Measurements from ENCODE around the gene DPYSL4.

The DPYSL4 gene

DNA sequence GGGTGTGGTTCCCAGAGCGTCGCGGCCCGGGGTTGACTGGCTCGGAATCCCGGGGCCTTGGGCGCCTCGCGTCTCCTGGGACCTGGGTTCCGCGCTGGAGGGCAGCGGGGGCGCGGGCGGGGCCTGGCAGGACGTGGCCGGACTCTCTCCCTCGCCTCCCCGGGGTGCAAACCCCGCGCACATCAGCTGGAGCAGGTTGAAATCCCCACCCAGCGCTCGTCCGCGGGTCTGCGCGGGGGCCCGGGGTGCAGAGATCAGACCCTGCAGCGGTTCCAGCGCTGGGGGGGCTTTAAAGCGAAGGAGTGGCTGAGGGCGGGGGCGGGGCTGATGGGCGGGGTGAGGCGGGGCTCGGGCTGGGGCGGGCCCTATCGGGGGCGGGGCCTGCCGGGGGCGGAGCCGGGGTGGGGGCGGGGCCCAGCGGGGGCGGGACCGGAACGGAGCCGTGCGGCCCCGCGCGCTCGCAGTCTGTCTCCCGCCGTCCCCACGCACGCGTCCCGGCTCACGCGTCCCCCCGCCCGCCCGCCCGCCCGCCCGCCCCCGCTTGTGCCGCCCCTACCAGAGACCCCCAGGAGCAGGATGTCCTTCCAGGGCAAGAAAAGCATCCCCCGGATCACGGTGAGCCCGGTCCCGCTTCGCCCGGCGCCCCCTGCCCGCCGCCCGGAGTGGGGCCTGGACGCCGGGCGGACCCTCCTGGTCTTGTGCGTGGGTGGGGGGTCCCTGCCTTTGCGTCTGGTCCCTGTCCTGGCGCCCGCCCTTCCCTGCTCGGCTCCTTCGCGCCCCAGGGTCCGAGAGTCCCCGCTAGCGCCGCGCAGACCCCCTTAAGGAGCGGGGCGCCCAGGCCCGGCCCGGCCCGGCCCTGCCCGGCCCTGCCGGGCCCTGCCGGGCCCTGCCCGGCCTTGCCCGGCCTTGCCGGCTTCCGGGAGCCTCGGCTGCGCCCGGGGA lies at the start of gene DPYSL4:
Gene DPYSL4, plus strand, starts transcription at position 461 of the 942 bp plus-strand sequence. Its CDS starts 116 bp downstream, at position 577.
- Histone ChIP-seq H3K9me3 (ENCODE audit: control insufficient read depth, insufficient read depth, low read length) (no peaks in the 10 kb centered on the region), H3K9ac (ENCODE audit: low read depth, low read length) (no peak within 1 kb of the TSS; the same call in 1 of the 2 replicates), H3K36me3 (ENCODE audit: control insufficient read depth, insufficient read depth, low read length) (0 out of 2 replicates have a peak, but pooled peaks cover 3% of the 10 kb centered on the region), H3K4me3 (ENCODE audit: low read depth, low read length) (peak within 1 kb of the TSS; percentile 68), H3K27ac (ENCODE audit: low read depth, low read length) (no peak within 1 kb of the TSS), H3K4me1 (ENCODE audit: control insufficient read depth, insufficient read depth, low read length) (no peaks in the 10 kb centered on the region), H3K27me3 (ENCODE audit: control insufficient read depth, insufficient read depth, low read length) (peaks cover 65% of the 10 kb centered on the region)

- no peaks in the 10 kb centered on the region for H3K36me3 ChIP-seq (ENCODE audit: control insufficient read depth, insufficient read depth, low read length)
- no peak overlapping the region for H3K4me3 ChIP-seq (ENCODE audit: low read depth, low read length)
- no peak overlapping the region for H3K27ac ChIP-seq (ENCODE audit: low read depth, low read length)
- no peaks in the 10 kb centered on the region for H3K9me3 ChIP-seq (ENCODE audit: control insufficient read depth, insufficient read depth, low read length)
- no peaks in the 10 kb centered on the region for H3K4me1 ChIP-seq (ENCODE audit: control insufficient read depth, insufficient read depth, low read length)
- H3K9ac ChIP-seq (ENCODE audit: low read depth, low read length) = no peak overlapping the region
- no peaks in the 10 kb centered on the region for H3K27me3 ChIP-seq (ENCODE audit: control insufficient read depth, insufficient read depth, low read length)
Measured at GRCh38 chr10:132137111-132138072, 49.4 kb upstream of the DPYSL4 start.

DNA sequence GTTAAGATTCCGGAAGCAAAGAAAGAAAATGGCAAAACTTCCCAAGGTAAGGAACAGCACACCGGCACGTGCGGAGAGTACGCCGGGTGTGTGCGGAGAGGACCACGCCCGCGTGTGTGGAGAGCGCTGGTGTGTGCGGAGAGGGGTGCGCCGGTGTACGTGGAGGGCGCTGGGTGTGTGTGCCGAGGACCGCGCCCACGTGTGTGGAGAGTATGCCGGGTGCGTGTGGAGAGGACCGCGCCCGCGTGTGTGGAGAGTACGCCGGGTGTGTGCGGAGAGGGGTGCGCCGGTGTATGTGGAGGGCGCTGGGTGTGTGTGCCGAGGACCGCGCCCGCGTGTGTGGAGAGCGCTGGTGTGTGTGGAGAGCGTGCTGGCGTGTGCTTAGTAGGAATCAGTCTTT lies 48.6 kb upstream of the DPYSL4 start:
- H3K27ac ChIP-seq (ENCODE audit: low read depth, low read length) = no peak overlapping the region
- no peak overlapping the region for H3K9ac ChIP-seq (ENCODE audit: low read depth, low read length)
- no peaks in the 10 kb centered on the region for H3K36me3 ChIP-seq (ENCODE audit: control insufficient read depth, insufficient read depth, low read length)

GRCh38 chr10:132138596-132138995 lies 48.2 kb upstream of the DPYSL4 start:
- H3K36me3 ChIP-seq (ENCODE audit: control insufficient read depth, insufficient read depth, low read length) = no peaks in the 10 kb centered on the region
- no peaks in the 10 kb centered on the region for H3K27me3 ChIP-seq (ENCODE audit: control insufficient read depth, insufficient read depth, low read length)
- H3K27ac ChIP-seq (ENCODE audit: low read depth, low read length) = no peak overlapping the region
- H3K4me3 ChIP-seq (ENCODE audit: low read depth, low read length) = no peak overlapping the region
- no peak overlapping the region for H3K9ac ChIP-seq (ENCODE audit: low read depth, low read length)
- no peaks in the 10 kb centered on the region for H3K9me3 ChIP-seq (ENCODE audit: control insufficient read depth, insufficient read depth, low read length)
- peaks cover 3% of the 10 kb centered on the region; the same call in 1 of the 2 replicates for H3K4me1 ChIP-seq (ENCODE audit: control insufficient read depth, insufficient read depth, low read length)

More for the DNA sequence above, 48.6 kb upstream of the DPYSL4 start:
- H3K9me3 ChIP-seq (ENCODE audit: control insufficient read depth, insufficient read depth, low read length) = no peaks in the 10 kb centered on the region
- H3K4me1 ChIP-seq (ENCODE audit: control insufficient read depth, insufficient read depth, low read length) = no peaks in the 10 kb centered on the region
- no peak overlapping the region for H3K4me3 ChIP-seq (ENCODE audit: low read depth, low read length)
- no peaks in the 10 kb centered on the region for H3K27me3 ChIP-seq (ENCODE audit: control insufficient read depth, insufficient read depth, low read length)

GRCh38 chr10:132139526-132139925 lies 47.2 kb upstream of the DPYSL4 start:
- Histone ChIP-seq H3K27ac (ENCODE audit: low read depth, low read length) (no peak overlapping the region), H3K9me3 (ENCODE audit: control insufficient read depth, insufficient read depth, low read length) (no peaks in the 10 kb centered on the region), H3K36me3 (ENCODE audit: control insufficient read depth, insufficient read depth, low read length) (no peaks in the 10 kb centered on the region), H3K9ac (ENCODE audit: low read depth, low read length) (no peak overlapping the region), H3K4me1 (ENCODE audit: control insufficient read depth, insufficient read depth, low read length) (peaks cover 6% of the 10 kb centered on the region; the same call in 1 of the 2 replicates), H3K4me3 (ENCODE audit: low read depth, low read length) (no peak overlapping the region), H3K27me3 (ENCODE audit: control insufficient read depth, insufficient read depth, low read length) (no peaks in the 10 kb centered on the region)

- no peak overlapping the region for H3K9ac ChIP-seq (ENCODE audit: low read depth, low read length)
- no peaks in the 10 kb centered on the region for H3K9me3 ChIP-seq (ENCODE audit: control insufficient read depth, insufficient read depth, low read length)
- peaks cover 6% of the 10 kb centered on the region; the same call in 1 of the 2 replicates for H3K4me1 ChIP-seq (ENCODE audit: control insufficient read depth, insufficient read depth, low read length)
- no peaks in the 10 kb centered on the region for H3K27me3 ChIP-seq (ENCODE audit: control insufficient read depth, insufficient read depth, low read length)
- H3K36me3 ChIP-seq (ENCODE audit: control insufficient read depth, insufficient read depth, low read length) = no peaks in the 10 kb centered on the region
- H3K4me3 ChIP-seq (ENCODE audit: low read depth, low read length) = no peak overlapping the region
- H3K27ac ChIP-seq (ENCODE audit: low read depth, low read length) = no peak overlapping the region
Measured at GRCh38 chr10:132140167-132140925, 46.4 kb upstream of the DPYSL4 start.

- H3K4me1 ChIP-seq (ENCODE audit: control insufficient read depth, insufficient read depth, low read length) = peaks cover 6% of the 10 kb centered on the region; the same call in 1 of the 2 replicates
- H3K27ac ChIP-seq (ENCODE audit: low read depth, low read length) = no peak overlapping the region
- no peak overlapping the region for H3K4me3 ChIP-seq (ENCODE audit: low read depth, low read length)
- no peaks in the 10 kb centered on the region for H3K9me3 ChIP-seq (ENCODE audit: control insufficient read depth, insufficient read depth, low read length)
- H3K9ac ChIP-seq (ENCODE audit: low read depth, low read length) = no peak overlapping the region
- no peaks in the 10 kb centered on the region for H3K27me3 ChIP-seq (ENCODE audit: control insufficient read depth, insufficient read depth, low read length)
- no peaks in the 10 kb centered on the region for H3K36me3 ChIP-seq (ENCODE audit: control insufficient read depth, insufficient read depth, low read length)
Measured at GRCh38 chr10:132141076-132141475, 45.7 kb upstream of the DPYSL4 start.

- no peak overlapping the region for H3K9ac ChIP-seq (ENCODE audit: low read depth, low read length)
- no peaks in the 10 kb centered on the region for H3K36me3 ChIP-seq (ENCODE audit: control insufficient read depth, insufficient read depth, low read length)
- H3K4me1 ChIP-seq (ENCODE audit: control insufficient read depth, insufficient read depth, low read length) = peaks cover 6% of the 10 kb centered on the region; the same call in 1 of the 2 replicates
- H3K9me3 ChIP-seq (ENCODE audit: control insufficient read depth, insufficient read depth, low read length) = no peaks in the 10 kb centered on the region
- H3K27me3 ChIP-seq (ENCODE audit: control insufficient read depth, insufficient read depth, low read length) = no peaks in the 10 kb centered on the region
- no peak overlapping the region for H3K27ac ChIP-seq (ENCODE audit: low read depth, low read length)
- H3K4me3 ChIP-seq (ENCODE audit: low read depth, low read length) = no peak overlapping the region
Measured at GRCh38 chr10:132141526-132142395, 45.0 kb upstream of the DPYSL4 start.

- no peaks in the 10 kb centered on the region for H3K36me3 ChIP-seq (ENCODE audit: control insufficient read depth, insufficient read depth, low read length)
- no peak overlapping the region for H3K9ac ChIP-seq (ENCODE audit: low read depth, low read length)
- H3K4me3 ChIP-seq (ENCODE audit: low read depth, low read length) = no peak overlapping the region
- H3K27me3 ChIP-seq (ENCODE audit: control insufficient read depth, insufficient read depth, low read length) = no peaks in the 10 kb centered on the region
- H3K27ac ChIP-seq (ENCODE audit: low read depth, low read length) = no peak overlapping the region
- H3K4me1 ChIP-seq (ENCODE audit: control insufficient read depth, insufficient read depth, low read length) = peaks cover 6% of the 10 kb centered on the region; the same call in 1 of the 2 replicates
- no peaks in the 10 kb centered on the region for H3K9me3 ChIP-seq (ENCODE audit: control insufficient read depth, insufficient read depth, low read length)
Measured at GRCh38 chr10:132142396-132143161, 44.2 kb upstream of the DPYSL4 start.
